GM12872 (cell line): ENCODE results near the gene DPEP2NB.

Source experiments
- TF ChIP-seq, protein P1 (sequence below): IDR thresholded peaks from 3 replicates; pipeline ENCODE4 v1.5.1; 2011; ENCODE audit warnings: low read depth, mild to moderate bottlenecking, low read length, moderate library complexity; ENCODE audit not compliant: insufficient read depth

DPEP2NB gene

GRCh38 chr16:68031951-68032350 lies 16.2 kb upstream of the DPEP2NB start:
- TF ChIP-seq, protein P1, sequence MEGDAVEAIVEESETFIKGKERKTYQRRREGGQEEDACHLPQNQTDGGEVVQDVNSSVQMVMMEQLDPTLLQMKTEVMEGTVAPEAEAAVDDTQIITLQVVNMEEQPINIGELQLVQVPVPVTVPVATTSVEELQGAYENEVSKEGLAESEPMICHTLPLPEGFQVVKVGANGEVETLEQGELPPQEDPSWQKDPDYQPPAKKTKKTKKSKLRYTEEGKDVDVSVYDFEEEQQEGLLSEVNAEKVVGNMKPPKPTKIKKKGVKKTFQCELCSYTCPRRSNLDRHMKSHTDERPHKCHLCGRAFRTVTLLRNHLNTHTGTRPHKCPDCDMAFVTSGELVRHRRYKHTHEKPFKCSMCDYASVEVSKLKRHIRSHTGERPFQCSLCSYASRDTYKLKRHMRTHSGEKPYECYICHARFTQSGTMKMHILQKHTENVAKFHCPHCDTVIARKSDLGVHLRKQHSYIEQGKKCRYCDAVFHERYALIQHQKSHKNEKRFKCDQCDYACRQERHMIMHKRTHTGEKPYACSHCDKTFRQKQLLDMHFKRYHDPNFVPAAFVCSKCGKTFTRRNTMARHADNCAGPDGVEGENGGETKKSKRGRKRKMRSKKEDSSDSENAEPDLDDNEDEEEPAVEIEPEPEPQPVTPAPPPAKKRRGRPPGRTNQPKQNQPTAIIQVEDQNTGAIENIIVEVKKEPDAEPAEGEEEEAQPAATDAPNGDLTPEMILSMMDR = no peak

- TF ChIP-seq, protein P1 = no peak
These were observed 13.3 kb upstream of the DPEP2NB start for GRCh38 chr16:68028996-68029395.

DNA sequence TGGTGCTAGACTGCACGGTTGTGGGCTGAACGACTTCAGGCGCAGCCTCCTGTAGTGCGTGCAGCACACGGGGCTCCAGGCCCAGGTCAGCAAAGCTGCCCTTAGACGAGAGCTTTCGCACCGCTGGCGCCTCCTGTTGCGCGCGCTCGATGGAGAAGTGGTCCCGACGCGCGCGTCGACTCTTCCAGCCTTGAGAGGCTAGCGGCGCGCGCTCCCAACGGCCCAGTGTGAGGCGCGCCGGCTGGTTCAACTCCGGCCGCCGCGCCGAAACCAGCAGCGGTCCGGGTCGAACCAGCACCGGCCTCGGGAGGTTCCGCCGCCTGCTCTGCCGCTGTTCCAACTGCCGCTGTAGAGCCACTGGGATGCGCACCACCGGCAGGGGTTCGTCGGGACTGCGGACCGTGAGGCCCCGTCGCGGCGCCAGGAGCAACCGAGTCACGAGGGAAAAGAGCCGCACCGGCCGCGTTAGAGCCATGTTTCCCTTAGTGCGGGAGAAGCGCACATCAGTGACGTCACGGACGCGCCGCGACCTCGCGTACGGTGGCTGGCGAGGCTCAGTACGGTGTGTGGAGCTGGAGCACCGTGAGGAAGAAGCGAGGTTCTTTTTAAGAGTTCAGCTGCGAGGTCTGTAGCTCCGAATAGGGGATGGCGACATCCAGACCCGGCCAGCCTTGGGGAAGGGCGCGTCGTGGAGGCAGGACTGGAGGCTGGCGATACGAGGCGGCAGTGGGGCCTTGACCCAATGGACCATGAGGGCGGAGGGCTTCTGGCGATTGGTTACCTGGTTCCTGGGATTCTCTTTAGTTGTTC lies 7.2 kb upstream of the DPEP2NB start, which contains the start of the genes DDX28 and DUS2:
Gene DDX28, minus strand, starts transcription at position 505 of the 810 bp plus-strand sequence. Its CDS starts 30 bp downstream, at position 475.
Gene DUS2, plus strand, starts transcription at position 557 of the 810 bp plus-strand sequence. CDS start 14,740 bp downstream, outside the sequence.
- TF ChIP-seq, protein P1 = no peak

DNA sequence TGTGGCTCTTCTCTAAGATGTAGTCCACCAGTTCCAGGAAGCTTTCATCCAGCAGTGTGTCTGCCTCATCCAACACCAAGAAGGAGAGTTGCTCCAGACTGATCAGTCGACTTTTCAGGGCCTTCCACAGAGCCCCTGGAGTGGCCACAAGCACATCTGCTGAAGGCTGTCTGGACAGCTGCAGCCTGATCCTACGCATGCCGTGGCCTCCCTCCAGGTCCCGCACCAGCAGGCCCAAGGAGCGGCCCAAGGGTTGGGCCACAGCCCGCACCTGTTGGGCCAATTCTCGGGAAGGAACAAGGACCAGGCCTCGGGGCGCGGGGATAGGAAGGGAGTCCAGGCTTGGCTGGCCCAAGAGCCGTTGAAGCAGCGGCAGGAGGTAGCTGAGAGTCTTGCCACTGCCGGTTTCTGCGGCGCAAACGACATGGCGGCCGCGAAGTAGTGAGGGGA lies 6.6 kb upstream of the DPEP2NB start:
- TF ChIP-seq, protein P1 = no peak

- TF ChIP-seq, protein P1 = no peak
These were observed 5.8 kb upstream of the DPEP2NB start for GRCh38 chr16:68021490-68021889.

DNA sequence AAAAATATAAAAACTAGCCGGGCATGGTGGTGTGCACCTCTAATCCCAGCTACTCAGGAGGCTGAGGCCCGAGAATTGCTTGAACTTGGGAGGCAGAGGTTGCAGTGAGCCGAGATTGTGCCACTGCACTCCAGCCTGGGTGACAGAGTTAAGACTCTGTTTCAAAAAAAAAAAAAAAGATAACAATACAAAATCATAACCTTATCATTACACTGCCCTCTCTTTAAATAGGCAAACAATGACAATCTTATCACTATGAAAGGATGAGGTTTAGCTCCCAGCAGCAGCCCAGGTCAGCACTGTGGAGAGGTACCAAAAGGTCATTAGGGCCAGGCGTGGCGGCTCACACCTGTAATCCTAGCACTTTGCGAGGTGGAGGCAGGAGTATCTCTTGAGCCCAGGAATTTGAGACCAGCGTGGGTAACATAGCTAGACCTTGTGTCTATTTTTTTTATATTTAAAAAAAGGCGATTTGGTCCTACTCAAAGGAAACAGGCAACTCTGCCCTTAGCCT lies 3.5 kb upstream of the DPEP2NB start:
- TF ChIP-seq, protein P1 = no peak

DNA sequence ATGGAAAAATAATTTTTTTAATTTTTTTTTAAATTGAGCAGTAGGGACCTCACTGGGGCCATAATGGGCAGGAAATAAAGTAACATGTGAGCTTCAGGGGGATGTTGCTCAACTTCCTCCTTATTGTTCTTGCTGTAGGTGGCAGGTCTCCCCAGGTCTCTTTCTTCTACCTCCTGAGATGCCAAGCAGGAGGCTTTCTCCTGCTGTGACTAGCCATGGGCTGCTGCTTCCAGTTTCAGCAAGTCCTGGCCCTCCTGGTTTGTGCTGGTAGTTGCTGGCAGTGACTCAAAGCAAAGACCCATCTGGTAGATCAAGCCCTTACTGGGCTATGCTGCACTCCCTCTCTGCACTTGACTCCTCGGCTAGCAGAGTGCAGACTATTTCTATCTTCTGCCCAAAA lies 2.3 kb downstream of the DPEP2NB start:
- TF ChIP-seq, protein P1 = no peak
